OCI-LY7 (cell line): ENCODE measurements around the gene SUPT5H.

Experiments
- CTCF ChIP-seq: fragments of 200-600 bp; sonication (generic); conservative IDR thresholded peaks from 2 replicates; pipeline ENCODE4 v1.5.1; 2014; ENCODE audit warnings: mild to moderate bottlenecking, antibody characterized with exemption, low read length, moderate library complexity, mixed read lengths
- EZH2phosphoT487 ChIP-seq: fragments of 200-600 bp; sonication (generic); IDR thresholded peaks from 2 replicates; pipeline ENCODE4 v1.6.1; 2018; ENCODE audit warnings: low read depth, borderline replicate concordance, mild to moderate bottlenecking, mixed run types, antibody characterized with exemption, low read length, moderate library complexity, mixed read lengths

GRCh38 chr19:39419003-39419402 lies 26.4 kb upstream of the SUPT5H start:
- TF ChIP-seq CTCF (no peak), EZH2phosphoT487 (no peak)
